ENCODE results near the gene ZNF853.

DNA sequence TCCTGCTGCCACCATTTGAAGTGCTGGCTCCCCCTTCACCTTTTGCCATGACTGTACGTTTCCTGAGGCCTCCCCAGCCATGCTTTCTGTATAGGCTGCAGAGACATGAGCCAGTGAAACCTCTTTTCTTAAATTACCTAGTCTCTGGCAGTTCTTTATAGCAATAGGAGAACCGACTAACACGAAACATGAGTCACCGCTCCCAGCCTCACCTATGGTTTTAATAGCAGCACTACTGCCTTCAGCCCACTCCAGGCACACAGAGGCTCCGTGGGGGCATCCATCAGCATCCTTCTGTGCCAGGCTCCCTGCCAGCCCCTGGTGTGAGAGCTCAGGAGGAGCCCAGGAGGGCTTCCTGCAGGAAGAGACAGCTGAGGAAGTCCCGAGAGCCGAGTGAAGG lies 16.2 kb downstream of the ZNF853 start:
- TF ChIP-seq, protein P1, sequence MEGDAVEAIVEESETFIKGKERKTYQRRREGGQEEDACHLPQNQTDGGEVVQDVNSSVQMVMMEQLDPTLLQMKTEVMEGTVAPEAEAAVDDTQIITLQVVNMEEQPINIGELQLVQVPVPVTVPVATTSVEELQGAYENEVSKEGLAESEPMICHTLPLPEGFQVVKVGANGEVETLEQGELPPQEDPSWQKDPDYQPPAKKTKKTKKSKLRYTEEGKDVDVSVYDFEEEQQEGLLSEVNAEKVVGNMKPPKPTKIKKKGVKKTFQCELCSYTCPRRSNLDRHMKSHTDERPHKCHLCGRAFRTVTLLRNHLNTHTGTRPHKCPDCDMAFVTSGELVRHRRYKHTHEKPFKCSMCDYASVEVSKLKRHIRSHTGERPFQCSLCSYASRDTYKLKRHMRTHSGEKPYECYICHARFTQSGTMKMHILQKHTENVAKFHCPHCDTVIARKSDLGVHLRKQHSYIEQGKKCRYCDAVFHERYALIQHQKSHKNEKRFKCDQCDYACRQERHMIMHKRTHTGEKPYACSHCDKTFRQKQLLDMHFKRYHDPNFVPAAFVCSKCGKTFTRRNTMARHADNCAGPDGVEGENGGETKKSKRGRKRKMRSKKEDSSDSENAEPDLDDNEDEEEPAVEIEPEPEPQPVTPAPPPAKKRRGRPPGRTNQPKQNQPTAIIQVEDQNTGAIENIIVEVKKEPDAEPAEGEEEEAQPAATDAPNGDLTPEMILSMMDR (IDR thresholded peaks at IDR 0.05), result no peak
- TF ChIP-seq POLR2AphosphoS5 (IDR thresholded peaks at IDR 0.05) (no peak), POLR2A (IDR thresholded peaks at IDR 0.05) (no peak)

Data from prostate gland (tissue), 2 donors.